Measurements from ENCODE around the gene METTL25.

DNA sequence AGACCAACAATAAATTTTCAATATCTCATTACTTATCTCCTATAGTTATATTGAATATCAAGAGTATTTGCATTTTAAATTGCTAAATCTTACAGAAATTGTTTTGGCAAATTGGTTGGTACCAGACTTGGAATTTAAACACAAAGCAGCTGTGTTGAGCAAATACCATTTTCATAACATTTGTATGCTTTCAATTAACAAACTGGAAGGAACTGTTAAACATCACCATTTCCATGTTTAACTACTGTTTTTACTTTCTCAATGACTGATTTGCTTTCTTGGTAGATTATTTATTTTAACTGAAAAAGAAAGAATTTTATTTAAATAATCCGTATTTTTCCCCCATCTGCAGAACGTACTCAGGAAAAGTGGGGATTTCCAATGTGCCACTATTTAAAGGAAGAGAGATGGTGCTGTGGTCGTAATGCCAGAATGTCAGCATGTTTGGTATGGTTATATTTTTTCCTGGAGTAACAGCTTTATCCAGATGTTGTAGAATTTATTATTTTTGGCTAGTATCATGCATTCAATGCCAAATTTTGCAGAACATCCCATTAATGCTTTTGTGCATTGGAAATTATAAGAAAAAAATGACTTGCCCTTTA is 72.3 kb downstream of the METTL25 start:
- TF ChIP-seq, protein P1, sequence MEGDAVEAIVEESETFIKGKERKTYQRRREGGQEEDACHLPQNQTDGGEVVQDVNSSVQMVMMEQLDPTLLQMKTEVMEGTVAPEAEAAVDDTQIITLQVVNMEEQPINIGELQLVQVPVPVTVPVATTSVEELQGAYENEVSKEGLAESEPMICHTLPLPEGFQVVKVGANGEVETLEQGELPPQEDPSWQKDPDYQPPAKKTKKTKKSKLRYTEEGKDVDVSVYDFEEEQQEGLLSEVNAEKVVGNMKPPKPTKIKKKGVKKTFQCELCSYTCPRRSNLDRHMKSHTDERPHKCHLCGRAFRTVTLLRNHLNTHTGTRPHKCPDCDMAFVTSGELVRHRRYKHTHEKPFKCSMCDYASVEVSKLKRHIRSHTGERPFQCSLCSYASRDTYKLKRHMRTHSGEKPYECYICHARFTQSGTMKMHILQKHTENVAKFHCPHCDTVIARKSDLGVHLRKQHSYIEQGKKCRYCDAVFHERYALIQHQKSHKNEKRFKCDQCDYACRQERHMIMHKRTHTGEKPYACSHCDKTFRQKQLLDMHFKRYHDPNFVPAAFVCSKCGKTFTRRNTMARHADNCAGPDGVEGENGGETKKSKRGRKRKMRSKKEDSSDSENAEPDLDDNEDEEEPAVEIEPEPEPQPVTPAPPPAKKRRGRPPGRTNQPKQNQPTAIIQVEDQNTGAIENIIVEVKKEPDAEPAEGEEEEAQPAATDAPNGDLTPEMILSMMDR (IDR thresholded peaks at IDR 0.05; ENCODE audit: insufficient read depth, low read length, poor library complexity, severe bottlenecking): no peak
- TF ChIP-seq EZH2phosphoT487 (conservative IDR thresholded peaks at IDR 0.05; ENCODE audit: low read length): no peak
